ENCODE results near the gene ZNRF1. TPM values are rescaled to one million over a fixed set of nuclear protein-coding genes. Genes with fewer than 3 reads are reported as not detected.
A peak's percentile ranks its signal among the peaks of the same experiment; 100 is the strongest.

Gene ZNRF1
- total RNA-seq, 1 donor from 2014 or later = 66.1 TPM

GRCh38 chr16:74991593-74992403 lies 7.0 kb upstream of the ZNRF1 start:
- Mint-ChIP-seq H3K27me3 (no peaks in the 10 kb centered on the region), H3K4me3 (ENCODE audit: low read depth) (no peak overlapping the region), H3K9me3 (ENCODE audit: low read depth) (no peaks in the 10 kb centered on the region), H3K36me3 (ENCODE audit: insufficient read depth) (no peaks in the 10 kb centered on the region), H3K27ac (peak overlapping the region; percentile 94), H3K4me1 (ENCODE audit: low read depth) (peaks cover 30% of the 10 kb centered on the region)
- no peak for DNase-seq (ENCODE audit: low spot score, unreplicated experiment)
- TF ChIP-seq CTCF (IDR thresholded peaks at IDR 0.05; ENCODE audit: unreplicated experiment) = no peak

- DNase-seq (ENCODE audit: low spot score, unreplicated experiment) = no peak
- no peak for TF ChIP-seq CTCF (IDR thresholded peaks at IDR 0.05; ENCODE audit: unreplicated experiment)
These were observed 2.8 kb upstream of the ZNRF1 start for GRCh38 chr16:74995986-74996385.

GRCh38 chr16:74997042-74997491 lies 1.8 kb upstream of the ZNRF1 start:
- DNase-seq (ENCODE audit: low spot score, unreplicated experiment) = no peak
- no peak overlapping the region for H3K4me3 Mint-ChIP-seq (ENCODE audit: low read depth)
- H3K4me1 Mint-ChIP-seq (ENCODE audit: low read depth) = peaks cover 36% of the 10 kb centered on the region
- peak overlapping the region; percentile 90 for H3K27ac Mint-ChIP-seq
- no peaks in the 10 kb centered on the region for H3K36me3 Mint-ChIP-seq (ENCODE audit: insufficient read depth)
- H3K9me3 Mint-ChIP-seq (ENCODE audit: low read depth) = no peaks in the 10 kb centered on the region
- H3K27me3 Mint-ChIP-seq = no peaks in the 10 kb centered on the region
- no peak for TF ChIP-seq CTCF (IDR thresholded peaks at IDR 0.05; ENCODE audit: unreplicated experiment)

More at GRCh38 chr16:74995986-74996385, 2.8 kb upstream of the ZNRF1 start:
- Mint-ChIP-seq H3K27me3 (no peaks in the 10 kb centered on the region), H3K27ac (no peak overlapping the region), H3K4me3 (ENCODE audit: low read depth) (no peak overlapping the region), H3K4me1 (ENCODE audit: low read depth) (peaks cover 40% of the 10 kb centered on the region), H3K36me3 (ENCODE audit: insufficient read depth) (no peaks in the 10 kb centered on the region), H3K9me3 (ENCODE audit: low read depth) (no peaks in the 10 kb centered on the region)

GRCh38 chr16:74999219-74999608 lies 390 bp downstream of the ZNRF1 start:
- Mint-ChIP-seq H3K36me3 (ENCODE audit: insufficient read depth) (peaks cover 7% of the 10 kb centered on the region), H3K27ac (peak overlapping the region; percentile 85), H3K27me3 (no peaks in the 10 kb centered on the region), H3K4me1 (ENCODE audit: low read depth) (peaks cover 36% of the 10 kb centered on the region), H3K9me3 (ENCODE audit: low read depth) (no peaks in the 10 kb centered on the region), H3K4me3 (ENCODE audit: low read depth) (peak overlapping the region; percentile 80)
- TF ChIP-seq CTCF (IDR thresholded peaks at IDR 0.05; ENCODE audit: unreplicated experiment) = no peak
- DNase-seq (ENCODE audit: low spot score, unreplicated experiment) = peak; percentile 20

- H3K9me3 Mint-ChIP-seq (ENCODE audit: low read depth) = no peaks in the 10 kb centered on the region
These were observed 1.0 kb downstream of the ZNRF1 start for GRCh38 chr16:74999609-75000480.

More at GRCh38 chr16:74999609-75000480, 1.0 kb downstream of the ZNRF1 start:
- DNase-seq (ENCODE audit: low spot score, unreplicated experiment) = peak; percentile 28
- peak; percentile 33 for TF ChIP-seq CTCF (IDR thresholded peaks at IDR 0.05; ENCODE audit: unreplicated experiment)
- H3K36me3 Mint-ChIP-seq (ENCODE audit: insufficient read depth) = peaks cover 7% of the 10 kb centered on the region
- H3K4me3 Mint-ChIP-seq (ENCODE audit: low read depth) = peak overlapping the region; percentile 80
- H3K27ac Mint-ChIP-seq = peak overlapping the region; percentile 85
- H3K4me1 Mint-ChIP-seq (ENCODE audit: low read depth) = peaks cover 36% of the 10 kb centered on the region
- no peaks in the 10 kb centered on the region for H3K27me3 Mint-ChIP-seq
